Prostate gland (tissue), 2 donors: Measurements from ENCODE around the gene GLB1L. TPM values are rescaled to one million over a fixed set of nuclear protein-coding genes. Genes with fewer than 3 reads are reported as not detected.

Source experiments
- microRNA counts, 2 donors: library from miRNA; unstranded; fragments of <30 nt; microRNA quantifications; one replicate each; lab custom pipeline; 2016 to 2017
- microRNA-seq: library from miRNA; unstranded; fragments of <30 nt; microRNA quantifications from one replicate; pipeline ENCODE4, GENCODE V29; 2016
- small RNA-seq, 2 donors: library from RNA; depleted of rRNA; stranded (forward); fragments of <200 nt; gene quantifications; one replicate each; pipeline ENCODE3, GENCODE V24; 2016
- total RNA-seq, 2 donors: library from RNA; depleted of rRNA; stranded (reverse); fragments of >200 nt; gene quantifications; one replicate each; pipeline ENCODE4 v1.1.0, GENCODE V29; 2016

Gene GLB1L
- total RNA-seq, 2 donors from 2014 or later: 23.1 to 25.0 TPM

MicroRNAs within 50 kb of the gene (microRNA counts, 767-probe panel; counts per million panel counts)
- microRNA hsa-miR-153 (lab: Ali Mortazavi, UCI): 1,352 to 2,156 counts per million in 2 donors

Small RNAs within 50 kb of the gene (microRNA-seq; reads per million reads assigned to microRNA genes)
- gene MIR153-1: not detected

Small RNAs within 50 kb of the gene (small RNA-seq; reads per million reads assigned to genes)
- 0 reads per million in 2 donors for gene MIR153-1

Other genes with a start within 250 kb of the GLB1L start
- 1 to 10 TPM in 1 of 2 donors, not detected in 1; 4.4 TPM for gene CFAP65, start 203.9 kb downstream of the GLB1L start, total RNA-seq
- 1 to 10 TPM; 3.2 to 9.6 TPM for gene IHH, start 184.5 kb downstream of the GLB1L start, total RNA-seq
- gene NHEJ1, start 84.6 kb downstream of the GLB1L start, total RNA-seq: 10 to 100 TPM; 15.2 to 16.9 TPM
- 1 to 10 TPM; 2.3 to 2.9 TPM for gene SLC23A3, start 75.4 kb downstream of the GLB1L start, total RNA-seq
- 10 to 100 TPM; 53.6 to 60.1 TPM for gene CNPPD1, start 68.5 kb downstream of the GLB1L start, total RNA-seq
- gene RETREG2, start 67.2 kb downstream of the GLB1L start, total RNA-seq: 100 to 1,000 TPM in 1 of 2 donors, 10 to 100 TPM in 1; 84.4 to 142 TPM
- gene ZFAND2B, start 38.7 kb downstream of the GLB1L start, total RNA-seq: 10 to 100 TPM; 49.0 to 57.2 TPM
- gene ABCB6, start 26.5 kb downstream of the GLB1L start, total RNA-seq: 10 to 100 TPM; 31.9 to 32.1 TPM
- gene ATG9A, start 15.8 kb downstream of the GLB1L start, total RNA-seq: 10 to 100 TPM; 38.8 to 78.8 TPM
- gene ANKZF1, start 15.6 kb downstream of the GLB1L start, total RNA-seq: 10 to 100 TPM; 64.4 to 85.7 TPM
- gene STK16, start within 50 bp of the GLB1L start, total RNA-seq: 10 to 100 TPM; 20.5 to 26.1 TPM
- not detected for gene TUBA4B, start 7.8 kb upstream of the GLB1L start, total RNA-seq
- 10 to 100 TPM; 43.5 to 51.2 TPM for gene TUBA4A, start 8.5 kb upstream of the GLB1L start, total RNA-seq
- gene DNAJB2, start 33.9 kb upstream of the GLB1L start, total RNA-seq: 100 to 1,000 TPM; 155 to 163 TPM
- 1 to 10 TPM in 1 of 2 donors, under 1 TPM in 1; 0.09 to 6.6 TPM for gene PTPRN, start 64.0 kb upstream of the GLB1L start, total RNA-seq
- not detected for gene RESP18, start 87.3 kb upstream of the GLB1L start, total RNA-seq
- 10 to 100 TPM; 54.1 to 82.4 TPM for gene DNPEP, start 142.5 kb upstream of the GLB1L start, total RNA-seq
- 1,000 to 10,000 TPM; 1,584 to 1,742 TPM for gene DES, start 172.9 kb upstream of the GLB1L start, total RNA-seq
- gene SPEG, start 189.4 kb upstream of the GLB1L start, total RNA-seq: 10 to 100 TPM; 30.7 to 53.4 TPM